Endodermal cell (in vitro differentiated cells): ENCODE data around the gene TBCC. TPM values are rescaled to one million over a fixed set of nuclear protein-coding genes. Genes with fewer than 3 reads are reported as not detected.

Experiments used
- DNase-seq: peaks from one replicate; pipeline ENCODE4 v3.0.0-alpha.2; 2017
- H3K27ac ChIP-seq: 2 replicates; pipeline ENCODE4 v1.5.1; 2013; ENCODE audit warnings: mild to moderate bottlenecking, low read depth, low read length, moderate library complexity
- H3K27me3 ChIP-seq: 2 replicates; pipeline ENCODE4 v1.6.1; 2013; ENCODE audit warnings: mild to moderate bottlenecking, low read length, moderate library complexity; ENCODE audit not compliant: insufficient read depth, control insufficient read depth, poor library complexity, severe bottlenecking
- H3K36me3 ChIP-seq: 2 replicates; pipeline ENCODE4 v1.7.0; 2013; ENCODE audit warnings: mild to moderate bottlenecking, low read length, moderate library complexity; ENCODE audit not compliant: control insufficient read depth, insufficient read depth
- H3K4me1 ChIP-seq: one replicate; pipeline ENCODE4 v1.7.0; 2013; ENCODE audit warnings: low read length; ENCODE audit not compliant: control insufficient read depth, insufficient read depth
- H3K4me3 ChIP-seq: 2 replicates; pipeline ENCODE4 v1.5.1; 2013; ENCODE audit warnings: mild to moderate bottlenecking, low read length, moderate library complexity
- H3K9ac ChIP-seq: 2 replicates; pipeline ENCODE4 v1.6.1; 2013; ENCODE audit warnings: mild to moderate bottlenecking, low read length, moderate library complexity; ENCODE audit not compliant: poor library complexity, severe bottlenecking; ENCODE audit errors: extremely low read depth
- H3K9me3 ChIP-seq: 2 replicates; pipeline ENCODE4 v1.6.1; 2013; ENCODE audit warnings: mild to moderate bottlenecking, low read length, moderate library complexity; ENCODE audit not compliant: control insufficient read depth
- H3K27ac Mint-ChIP-seq: 2 replicates; pipeline ENCODE4 v1.8.0; 2020; ENCODE audit warnings: mixed read lengths
- H3K27me3 Mint-ChIP-seq: 2 replicates; pipeline ENCODE4 v1.8.0; 2021; ENCODE audit warnings: mild to moderate bottlenecking, mixed read lengths; ENCODE audit not compliant: insufficient read depth
- H3K36me3 Mint-ChIP-seq: 2 replicates; pipeline ENCODE4 v1.8.0; 2020; ENCODE audit warnings: low read depth, mixed read lengths
- H3K4me1 Mint-ChIP-seq: 2 replicates; pipeline ENCODE4 v1.8.0; 2020; ENCODE audit warnings: mixed read lengths
- H3K4me3 Mint-ChIP-seq: 2 replicates; pipeline ENCODE4 v1.8.0; 2020; ENCODE audit warnings: mild to moderate bottlenecking, moderate library complexity, mixed read lengths
- H3K9me3 Mint-ChIP-seq: 2 replicates; pipeline ENCODE4 v1.8.0; 2020; ENCODE audit warnings: mild to moderate bottlenecking, mixed read lengths
- CTCF ChIP-seq: fragments of 200-600 bp; sonication (generic); conservative IDR thresholded peaks from 2 replicates; pipeline ENCODE4 v1.5.0; 2021; ENCODE audit warnings: antibody characterized with exemption, mild to moderate bottlenecking
- WGBS, 2 experiments: methylation state at CpG; one replicate each; pipeline versions ENCODE4 v1.1.5 to v1.1.7; 2013; ENCODE audit warnings: missing lambda C conversion rate in 2 of 2, mixed read lengths in 1 of 2; ENCODE audit not compliant: insufficient coverage in 1 of 2, insufficient read length in 1 of 2; 5-methylcytosine and 5-hydroxymethylcytosine counted together
- total RNA-seq, 2 donors: library from RNA; stranded (reverse); fragmentation: NEBNext Ultra II Directional in 1 of 2; extraction: Animal tissue kit (Norgen Biotek cat#: 25700) in 1 of 2; gene quantifications; 2 replicates in 1 of 2; 3 replicates in 1 of 2; pipeline ENCODE4 v1.2.1, GENCODE V29; 2021

The TBCC gene
- total RNA-seq, 2 donors from 2014 or later, result 16.7 to 21.9 TPM

GRCh38 chr6:42758756-42759430, 13.0 kb upstream of the TBCC start:
- no peak overlapping the region for H3K27ac ChIP-seq
- Mint-ChIP-seq H3K9me3 (no peaks in the 10 kb centered on the region), H3K4me3 (no peak overlapping the region)

GRCh38 chr6:42756722-42757121, 10.8 kb upstream of the TBCC start:
- Mint-ChIP-seq H3K36me3 (peaks cover 9% of the 10 kb centered on the region), H3K9me3 (no peaks in the 10 kb centered on the region), H3K27ac (no peak overlapping the region), H3K4me3 (no peak overlapping the region), H3K27me3 (no peaks in the 10 kb centered on the region), H3K4me1 (peaks cover 25% of the 10 kb centered on the region)
- Histone ChIP-seq H3K27me3 (no peaks in the 10 kb centered on the region), H3K27ac (no peak overlapping the region), H3K9me3 (no peaks in the 10 kb centered on the region), H3K4me1 (no peaks in the 10 kb centered on the region), H3K9ac (no peak overlapping the region), H3K4me3 (no peak overlapping the region), H3K36me3 (peaks cover 5% of the 10 kb centered on the region)
- TF ChIP-seq CTCF, result no peak
- peak; percentile 50 for DNase-seq
- WGBS, 2 experiments, result 100% methylated on average over 2 of the region's 7 CpGs; no CpG with 5 or more reads in 1 of the 2 experiments

More at GRCh38 chr6:42758756-42759430, 13.0 kb upstream of the TBCC start:
- no peak overlapping the region for H3K9ac ChIP-seq
- DNase-seq, result no peak
- H3K36me3 Mint-ChIP-seq, result peaks cover 12% of the 10 kb centered on the region
- no peaks in the 10 kb centered on the region for H3K9me3 ChIP-seq
- no peak overlapping the region for H3K27ac Mint-ChIP-seq
- peaks cover 4% of the 10 kb centered on the region for H3K4me1 ChIP-seq
- 88 to 93% methylated on average over 3 of the region's 3 CpGs for WGBS, 2 experiments
- no peaks in the 10 kb centered on the region for H3K27me3 ChIP-seq
- H3K4me3 ChIP-seq, result no peak overlapping the region
- H3K27me3 Mint-ChIP-seq, result no peaks in the 10 kb centered on the region
- no peak for TF ChIP-seq CTCF
- H3K4me1 Mint-ChIP-seq, result peaks cover 25% of the 10 kb centered on the region
- peaks cover 5% of the 10 kb centered on the region for H3K36me3 ChIP-seq

GRCh38 chr6:42754759-42755158, 8.9 kb upstream of the TBCC start:
- no peak for DNase-seq
- Mint-ChIP-seq H3K9me3 (no peaks in the 10 kb centered on the region), H3K4me1 (peaks cover 25% of the 10 kb centered on the region), H3K27me3 (no peaks in the 10 kb centered on the region), H3K27ac (peak overlapping the region; percentile 33), H3K36me3 (peaks cover 9% of the 10 kb centered on the region), H3K4me3 (no peak overlapping the region)
- Histone ChIP-seq H3K27me3 (no peaks in the 10 kb centered on the region), H3K9me3 (no peaks in the 10 kb centered on the region), H3K4me1 (no peaks in the 10 kb centered on the region), H3K27ac (no peak overlapping the region), H3K4me3 (no peak overlapping the region), H3K36me3 (peaks cover 2% of the 10 kb centered on the region), H3K9ac (no peak overlapping the region)
- no peak for TF ChIP-seq CTCF
- 92 to 93% methylated on average over 4 to 5 of the region's 5 CpGs for WGBS, 2 experiments
